Aorta (tissue), 5 donors: ENCODE measurements around the gene RHO. TPM values are rescaled to one million over a fixed set of nuclear protein-coding genes. Genes with fewer than 3 reads are reported as not detected.
"Not testable (repeated sequence)": the region's sequence is repeated elsewhere in the genome, so short reads cannot be mapped to it uniquely, and the experiment has no call there.

Source experiments
- ATAC-seq: fragments of 200-7000 bp; cut with Tn5 transposase; one replicate; pipeline ENCODE4 v1.9.1; 2022; ENCODE audit warnings: moderate library complexity; ENCODE audit not compliant: low FRiP score
- DNase-seq, 2 donors: peaks; one replicate each; pipeline ENCODE4 v3.0.0-alpha.2; 2020
- H3K27ac ChIP-seq, 2 donors: one replicate each; pipeline ENCODE4 v1.5.1; 2013; ENCODE audit warnings: low read length in 2 of 2, mild to moderate bottlenecking in 2 of 2, moderate library complexity in 2 of 2, control low read depth in 1 of 2, inconsistent platforms in 1 of 2, low read depth in 1 of 2
- H3K27me3 ChIP-seq, 2 donors: one replicate each; pipeline ENCODE4 v1.6.1; 2013; ENCODE audit warnings: control low read depth in 1 of 2, low read length in 1 of 2, mild to moderate bottlenecking in 1 of 2, moderate library complexity in 1 of 2; ENCODE audit not compliant: insufficient read depth in 2 of 2, control insufficient read depth in 1 of 2
- H3K36me3 ChIP-seq, 2 donors: one replicate each; pipeline ENCODE4 v1.6.1; 2013; ENCODE audit warnings: control low read depth in 1 of 2, low read length in 1 of 2, mild to moderate bottlenecking in 1 of 2; ENCODE audit not compliant: insufficient read depth in 2 of 2, control insufficient read depth in 1 of 2
- H3K4me1 ChIP-seq, 2 donors: one replicate each; pipeline ENCODE4 v1.6.1; 2013; ENCODE audit warnings: low read length in 2 of 2, control low read depth in 1 of 2, mild to moderate bottlenecking in 1 of 2, moderate library complexity in 1 of 2; ENCODE audit not compliant: insufficient read depth in 2 of 2, control insufficient read depth in 1 of 2
- H3K4me3 ChIP-seq, 2 donors: one replicate each; pipeline ENCODE4 v1.5.1; 2013; ENCODE audit warnings: low read length in 2 of 2, control low read depth in 1 of 2, mild to moderate bottlenecking in 1 of 2
- H3K9me3 ChIP-seq: one replicate; pipeline ENCODE4 v1.6.1; 2013; ENCODE audit warnings: mild to moderate bottlenecking, low read length; ENCODE audit not compliant: control insufficient read depth
- WGBS, 2 donors: extraction: QIAGEN DNeasy Blood & Tissue Kit; methylation state at CpG; one replicate each; pipeline ENCODE4 v1.1.7; 2013; 5-methylcytosine and 5-hydroxymethylcytosine counted together
- intact Hi-C, 2 donors: fragments of 100-400 bp; cut with DNase I; formaldehyde crosslinking; loops; one replicate each; pipeline versions ENCODE4 v1.14.2 to v1.15.0; 2022
- polyA plus RNA-seq, 2 donors: library from polyadenylated mRNA; stranded (reverse); fragments of 200-250 nt; gene quantifications; one replicate each; pipeline ENCODE4 v1.2.3, GENCODE V29; 2013
- total RNA-seq, 2 donors: library from RNA; stranded (reverse); fragmentation: NEBNext Ultra II Directional; extraction: Animal tissue kit (Norgen Biotek cat#: 25700); gene quantifications; one replicate each; pipeline ENCODE4 v1.2.1, GENCODE V29; 2021
- donor health status: healthy with polysubstance abuse.
- donor health status: Bipolar disorder and iron deficiency.
- donor health status: DM: no; HTN: no; CAD: no.
- donor health status: DM: no; HTN: no; CAD: no.
- donor health status: DM: yes; HTN: yes; CAD: no.

Gene RHO
- total and polyA plus RNA-seq, 4 donors, result 0.15 TPM; not detected in 3

- 86 to 87% methylated on average over 8 of the region's 8 CpGs for WGBS, 2 donors
- Histone ChIP-seq H3K27ac (no peak overlapping the region), H3K4me1 (no peaks in the 10 kb centered on the region), H3K4me3 (no peak overlapping the region), H3K36me3 (no peaks in the 10 kb centered on the region), H3K27me3 (no peaks in the 10 kb centered on the region), H3K9me3 (no peaks in the 10 kb centered on the region)
- intact Hi-C loops, result no loop called here
- DNase-seq (no peak), ATAC-seq (no peak)
Observed at GRCh38 chr3:129539206-129539605, 10.8 kb downstream of the RHO start.

DNA sequence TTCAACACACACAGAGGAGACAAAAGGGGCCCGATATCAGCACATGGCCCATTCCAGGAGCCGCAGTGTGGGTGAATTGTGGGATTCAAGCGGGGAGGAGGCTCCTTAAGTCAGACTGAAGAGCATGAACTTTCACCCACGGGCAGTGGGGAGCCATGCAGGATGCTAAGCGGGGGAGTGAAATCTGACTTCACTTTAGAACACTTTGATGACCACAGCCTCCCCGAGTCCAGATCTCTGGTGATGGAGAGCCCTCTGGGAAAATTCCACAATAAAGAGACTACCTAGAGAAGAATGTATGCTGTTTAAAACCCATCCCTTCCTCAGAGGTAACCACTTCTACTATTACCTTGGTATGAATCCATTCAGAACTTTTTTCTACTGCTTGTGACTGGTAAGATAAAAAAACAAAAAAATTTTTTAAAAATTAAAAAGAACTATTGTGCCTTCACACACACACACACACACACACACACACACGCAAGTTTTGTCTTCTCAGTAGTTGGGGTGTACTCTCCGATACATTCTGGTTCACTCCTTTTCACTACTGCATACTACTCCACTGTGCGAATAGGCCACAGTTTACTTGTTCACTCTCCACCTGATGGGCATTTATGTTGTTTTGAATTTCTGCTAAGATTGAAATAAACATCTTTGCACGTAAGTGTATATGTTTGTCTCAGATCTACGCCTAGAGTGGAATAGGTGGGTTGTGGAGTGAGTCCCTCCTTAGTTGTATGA is 12.5 kb downstream of the RHO start:
- no peak for DNase-seq
- Histone ChIP-seq H3K4me3 (no peak overlapping the region), H3K9me3 (no peaks in the 10 kb centered on the region), H3K4me1 (no peaks in the 10 kb centered on the region), H3K36me3 (no peaks in the 10 kb centered on the region), H3K27ac (no peak overlapping the region), H3K27me3 (no peaks in the 10 kb centered on the region)
- ATAC-seq, result no peak
- intact Hi-C loops, result no loop called here
- 92 to 93% methylated on average over 11 of the region's 11 CpGs for WGBS, 2 donors

- ATAC-seq (no peak), DNase-seq (no peak)
- H3K4me1 ChIP-seq, result no peaks in the 10 kb centered on the region
- H3K4me3 ChIP-seq, result no peak overlapping the region
- H3K9me3 ChIP-seq, result no peaks in the 10 kb centered on the region
- no peak overlapping the region for H3K27ac ChIP-seq
- no peaks in the 10 kb centered on the region for H3K36me3 ChIP-seq
- 97 to 98% methylated on average over 5 of the region's 5 CpGs for WGBS, 2 donors
- intact Hi-C loops, result no loop called here
- no peaks in the 10 kb centered on the region for H3K27me3 ChIP-seq
Observed at GRCh38 chr3:129542747-129543146, 14.3 kb downstream of the RHO start.

DNA sequence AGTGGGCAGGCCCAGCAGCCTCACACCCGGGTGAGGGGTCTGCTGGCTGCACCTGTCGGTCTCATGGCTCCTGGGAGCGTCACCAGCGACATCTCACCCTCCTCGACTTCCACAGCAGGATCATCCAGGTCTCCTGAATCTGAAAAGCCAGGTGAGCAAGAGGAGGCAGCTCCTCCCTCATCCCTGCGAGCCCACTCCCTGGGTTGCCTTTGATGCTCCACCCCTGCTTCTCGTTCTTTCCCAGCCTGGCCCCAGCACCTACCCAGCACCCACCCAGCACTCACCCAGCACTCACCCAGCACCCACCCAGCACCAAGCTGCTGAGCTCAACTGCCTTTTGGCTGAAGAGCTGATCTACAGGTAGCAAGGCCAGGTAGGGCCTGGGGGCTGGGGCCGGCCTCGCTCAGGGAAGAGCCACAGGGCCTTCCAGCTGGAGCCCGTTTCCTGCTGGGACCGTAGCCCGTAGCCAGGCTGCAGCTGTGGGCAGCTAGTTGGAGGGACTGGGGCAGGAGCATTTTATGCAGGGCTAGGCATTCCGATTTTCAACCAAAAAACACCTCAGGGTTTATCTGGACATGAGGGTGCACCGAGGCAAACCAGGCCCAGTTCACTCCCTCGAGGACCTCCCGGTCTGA is 14.8 kb downstream of the RHO start, which contains the start of gene H1-8:
Gene H1-8, plus strand, starts transcription at position 20 of the 635 bp plus-strand sequence. Its CDS starts 44 bp downstream, at position 64.
- 90 to 91% methylated on average over 16 of the region's 16 CpGs for WGBS, 2 donors
- no peak within 1 kb of the TSS for H3K27ac ChIP-seq
- no peaks in the 10 kb centered on the region for H3K9me3 ChIP-seq
- H3K4me3 ChIP-seq, result no peak within 1 kb of the TSS
- H3K27me3 ChIP-seq, result no peaks in the 10 kb centered on the region
- H3K36me3 ChIP-seq, result no peaks in the 10 kb centered on the region
- intact Hi-C loops, result no loop called here
- no peaks in the 10 kb centered on the region for H3K4me1 ChIP-seq
- DNase-seq (no peak), ATAC-seq (no peak)

DNA sequence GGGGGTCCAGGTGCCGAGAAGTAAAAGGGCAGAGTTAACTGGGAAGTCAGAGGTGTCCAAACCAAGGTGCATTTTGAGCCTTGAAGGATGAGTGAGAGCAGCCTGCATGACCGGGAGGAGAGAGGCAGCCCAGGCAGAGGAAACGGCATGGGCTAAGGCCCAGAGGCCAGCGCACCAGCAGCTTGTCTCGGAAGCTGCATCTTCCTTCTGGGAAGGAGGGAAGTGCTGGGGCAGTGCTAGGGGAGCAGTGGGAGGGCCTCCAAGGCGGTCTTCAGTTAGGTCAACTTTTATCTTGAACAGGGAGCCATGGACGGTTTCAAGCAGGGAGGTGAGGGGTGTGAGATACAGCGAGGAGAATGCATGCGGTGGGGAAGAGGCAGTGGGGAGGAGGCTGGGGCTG is 15.6 kb downstream of the RHO start:
- no peak overlapping the region for H3K27ac ChIP-seq
- no peaks in the 10 kb centered on the region for H3K36me3 ChIP-seq
- no peak for DNase-seq
- no peaks in the 10 kb centered on the region for H3K4me1 ChIP-seq
- no peaks in the 10 kb centered on the region for H3K27me3 ChIP-seq
- intact Hi-C loops, result no loop called here
- H3K4me3 ChIP-seq, result no peak overlapping the region
- H3K9me3 ChIP-seq, result no peaks in the 10 kb centered on the region
- WGBS, 2 donors, result 93 to 94% methylated on average over 9 of the region's 9 CpGs
- ATAC-seq, result no peak

GRCh38 chr3:129545951-129546350 is 17.5 kb downstream of the RHO start:
- ATAC-seq, result not testable (repeated sequence)
- 89 to 95% methylated on average over 3 of the region's 3 CpGs for WGBS, 2 donors

DNA sequence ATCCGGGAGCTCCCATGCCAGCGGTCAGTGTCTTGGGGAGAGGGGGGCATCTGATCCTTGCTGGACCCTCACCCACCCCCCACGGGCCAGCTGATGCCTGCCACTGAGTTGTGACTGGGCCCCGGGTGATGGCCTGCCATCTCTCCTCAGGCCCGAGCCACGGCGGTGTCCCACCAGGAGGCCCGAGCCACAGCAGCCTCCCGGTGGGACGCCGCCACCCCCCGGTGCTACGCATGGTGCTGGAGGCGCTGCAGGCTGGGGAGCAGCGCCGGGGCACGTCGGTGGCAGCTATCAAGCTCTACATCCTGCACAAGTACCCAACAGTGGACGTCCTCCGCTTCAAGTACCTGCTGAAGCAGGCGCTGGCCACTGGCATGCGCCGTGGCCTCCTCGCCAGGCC is 18.8 kb downstream of the RHO start:
- ATAC-seq, result no peak
- Histone ChIP-seq H3K9me3 (no peaks in the 10 kb centered on the region), H3K27ac (no peak overlapping the region), H3K27me3 (no peaks in the 10 kb centered on the region), H3K4me1 (no peaks in the 10 kb centered on the region), H3K4me3 (no peak overlapping the region), H3K36me3 (no peaks in the 10 kb centered on the region)
- no peak for DNase-seq
- intact Hi-C loops, result no loop called here
- WGBS, 2 donors, result 97 to 98% methylated on average over 22 to 24 of the region's 24 CpGs

More at GRCh38 chr3:129545951-129546350, 17.5 kb downstream of the RHO start:
- DNase-seq, H3K36me3 ChIP-seq, H3K27me3 ChIP-seq, H3K4me3 ChIP-seq, intact Hi-C loops, H3K4me1 ChIP-seq, H3K9me3 ChIP-seq, H3K27ac ChIP-seq: not testable (repeated sequence)

- Histone ChIP-seq H3K9me3 (no peaks in the 10 kb centered on the region), H3K27me3 (no peaks in the 10 kb centered on the region), H3K36me3 (no peaks in the 10 kb centered on the region), H3K4me1 (no peaks in the 10 kb centered on the region), H3K27ac (no peak overlapping the region), H3K4me3 (no peak overlapping the region)
- ATAC-seq, result no peak
- no peak for DNase-seq
- intact Hi-C loops, result no loop called here
- WGBS, 2 donors, result 93 to 96% methylated on average over 19 of the region's 19 CpGs
Observed at GRCh38 chr3:129548104-129548965, 19.9 kb downstream of the RHO start.
